Activated CD4-positive, alpha-beta T cell treated with anti-CD3 and anti-CD28 coated beads, Interleukin-2, amount 50 U/mL, for 24 hours (primary cell): Measurements from ENCODE around the gene ADRB2.

Source experiments
- DNase-seq, 2 donors: peaks; one replicate each; pipeline ENCODE4 v3.0.0-alpha.2; 2020; ENCODE audit warnings: low read depth in 1 of 2, low spot score in 1 of 2

The ADRB2 gene

GRCh38 chr5:148805326-148806290 is 20.8 kb upstream of the ADRB2 start:
- DNase-seq: peak in 1 of 2 donors; percentile 25

GRCh38 chr5:148806520-148806931 is 19.9 kb upstream of the ADRB2 start:
- no peak for DNase-seq

GRCh38 chr5:148807851-148808250 is 18.6 kb upstream of the ADRB2 start:
- no peak for DNase-seq

- peak in 1 of 2 donors; percentile 13 for DNase-seq
Observed at GRCh38 chr5:148808864-148809642, 17.4 kb upstream of the ADRB2 start.

GRCh38 chr5:148809781-148810524 is 16.5 kb upstream of the ADRB2 start:
- no peak for DNase-seq

GRCh38 chr5:148810823-148811222 is 15.6 kb upstream of the ADRB2 start:
- no peak for DNase-seq

GRCh38 chr5:148811756-148812155 is 14.7 kb upstream of the ADRB2 start:
- DNase-seq: no peak

- DNase-seq: no peak
Observed at GRCh38 chr5:148815086-148815485, 11.3 kb upstream of the ADRB2 start.

GRCh38 chr5:148815578-148815977 is 10.8 kb upstream of the ADRB2 start:
- DNase-seq: no peak

GRCh38 chr5:148816357-148816756 is 10.1 kb upstream of the ADRB2 start:
- no peak for DNase-seq

GRCh38 chr5:148816782-148817181 is 9.6 kb upstream of the ADRB2 start:
- no peak for DNase-seq

- no peak for DNase-seq
Observed at GRCh38 chr5:148817606-148818005, 8.8 kb upstream of the ADRB2 start.

GRCh38 chr5:148820461-148821395 is 5.7 kb upstream of the ADRB2 start:
- DNase-seq: no peak

- DNase-seq: no peak
Observed at GRCh38 chr5:148823871-148824270, 2.5 kb upstream of the ADRB2 start.

- no peak for DNase-seq
Observed at GRCh38 chr5:148825716-148826052, 727 bp upstream of the ADRB2 start.

- no peak for DNase-seq
Observed at GRCh38 chr5:148826739-148827070, 294 bp downstream of the ADRB2 start.

- no peak for DNase-seq
Observed at GRCh38 chr5:148827723-148828122, 1.3 kb downstream of the ADRB2 start.

GRCh38 chr5:148828511-148829247 is 2.3 kb downstream of the ADRB2 start:
- no peak for DNase-seq

GRCh38 chr5:148829248-148829594 is 2.8 kb downstream of the ADRB2 start:
- no peak for DNase-seq

- DNase-seq: no peak
Observed at GRCh38 chr5:148829734-148830133, 3.3 kb downstream of the ADRB2 start.
